RCC 7860 (cell line): ENCODE data around the gene ACTC1.
"Not testable (repeated sequence)": the region's sequence is repeated elsewhere in the genome, so short reads cannot be mapped to it uniquely, and the experiment has no call there.

Experiments used
- DNase-seq: peaks from one replicate; pipeline ENCODE4 v3.0.0-alpha.2; 2015; ENCODE audit warnings: low spot score
- FAIRE-seq: peaks from 2 replicates; lab custom pipeline; 2012; peaks lifted over from hg19 to GRCh38; lab: Jason Lieb, UNC

Gene ACTC1

GRCh38 chr15:34795267-34796081 is at the start of gene ACTC1:
Gene ACTC1, minus strand, starts transcription at chr15:34795549. Its CDS starts 741 bp downstream, at chr15:34794808.
- DNase-seq (peak; percentile 20), FAIRE-seq (no peak)

GRCh38 chr15:34841262-34841725 is 45.9 kb upstream of the ACTC1 start:
- DNase-seq = no peak
- no peak for FAIRE-seq

- FAIRE-seq = no peak
- DNase-seq = no peak
Measured at GRCh38 chr15:34838282-34838681, 42.9 kb upstream of the ACTC1 start.

- FAIRE-seq = peak; percentile 96
- peak; percentile 84 for DNase-seq
Measured at GRCh38 chr15:34837246-34838016, 42.1 kb upstream of the ACTC1 start.

- FAIRE-seq = no peak
- DNase-seq = no peak
Measured at GRCh38 chr15:34828145-34828911, 33.0 kb upstream of the ACTC1 start.

GRCh38 chr15:34821831-34822230 is 26.5 kb upstream of the ACTC1 start:
- DNase-seq (no peak), FAIRE-seq (no peak)

- FAIRE-seq (no peak), DNase-seq (no peak)
Measured at GRCh38 chr15:34820110-34820509, 24.8 kb upstream of the ACTC1 start.

GRCh38 chr15:34818526-34818925 is 23.2 kb upstream of the ACTC1 start:
- no peak for FAIRE-seq

GRCh38 chr15:34815836-34816235 is 20.5 kb upstream of the ACTC1 start:
- FAIRE-seq (no peak), DNase-seq (no peak)

More at GRCh38 chr15:34818526-34818925, 23.2 kb upstream of the ACTC1 start:
- DNase-seq = no peak

GRCh38 chr15:34813446-34814190 is 18.3 kb upstream of the ACTC1 start:
- no peak for FAIRE-seq
- no peak for DNase-seq

GRCh38 chr15:34812868-34813365 is 17.6 kb upstream of the ACTC1 start:
- DNase-seq, FAIRE-seq: not testable (repeated sequence)

GRCh38 chr15:34812369-34812768 is 17.0 kb upstream of the ACTC1 start:
- FAIRE-seq = no peak
- DNase-seq = no peak

- FAIRE-seq = no peak
- DNase-seq = peak; percentile 63
Measured at GRCh38 chr15:34810443-34811129, 15.2 kb upstream of the ACTC1 start.

GRCh38 chr15:34809186-34809585 is 13.8 kb upstream of the ACTC1 start:
- DNase-seq = no peak
- FAIRE-seq = no peak

GRCh38 chr15:34808016-34808415 is 12.7 kb upstream of the ACTC1 start:
- FAIRE-seq = no peak
- DNase-seq = no peak

GRCh38 chr15:34807241-34807640 is 11.9 kb upstream of the ACTC1 start:
- not testable (repeated sequence) for DNase-seq, FAIRE-seq

- FAIRE-seq (no peak), DNase-seq (no peak)
Measured at GRCh38 chr15:34804776-34805175, 9.4 kb upstream of the ACTC1 start.

GRCh38 chr15:34804113-34804512 is 8.8 kb upstream of the ACTC1 start:
- DNase-seq (no peak), FAIRE-seq (no peak)
